Mesendoderm (in vitro differentiated cells): ENCODE data around the gene TRERF1.
"Not testable (repeated sequence)": the region's sequence is repeated elsewhere in the genome, so short reads cannot be mapped to it uniquely, and the experiment has no call there.

Source experiments
- DNase-seq: peaks from one replicate; pipeline ENCODE4 v3.0.0; 2013
- H2AK5ac ChIP-seq: 2 replicates; pipeline ENCODE4 v1.6.1; 2013; ENCODE audit warnings: low read length, inconsistent platforms
- H2BK120ac ChIP-seq: 2 replicates; pipeline ENCODE4 v1.6.1; 2013; ENCODE audit warnings: low read depth, mild to moderate bottlenecking, low read length, moderate library complexity, mixed read lengths
- H2BK15ac ChIP-seq: replicated peaks from 2 replicates; pipeline ENCODE4 v1.6.1; 2013; ENCODE audit warnings: low read depth, mild to moderate bottlenecking, moderate library complexity
- H2BK5ac ChIP-seq: 2 replicates; pipeline ENCODE4 v1.6.1; 2013; ENCODE audit warnings: low read length, inconsistent platforms
- H3K18ac ChIP-seq: 2 replicates; pipeline ENCODE4 v1.6.1; 2013; ENCODE audit warnings: mild to moderate bottlenecking, low read length, mixed read lengths
- H3K23ac ChIP-seq: one replicate; pipeline ENCODE4 v1.6.1; 2013; ENCODE audit warnings: low read length
- H3K27ac ChIP-seq: 2 replicates; pipeline ENCODE4 v1.5.1; 2013; ENCODE audit warnings: low read depth, mild to moderate bottlenecking, inconsistent platforms, low read length, moderate library complexity
- H3K27me3 ChIP-seq: 2 replicates; pipeline ENCODE4 v1.6.1; 2013; ENCODE audit warnings: low read length, control low read depth, mild to moderate bottlenecking, inconsistent platforms; ENCODE audit not compliant: insufficient read depth, poor library complexity
- H3K36me3 ChIP-seq: 2 replicates; pipeline ENCODE4 v1.6.1; 2013; ENCODE audit warnings: low read length, inconsistent platforms; ENCODE audit not compliant: control insufficient read depth, insufficient read depth
- H3K4ac ChIP-seq: one replicate; pipeline ENCODE4 v1.6.1; 2013; ENCODE audit warnings: low read depth, mild to moderate bottlenecking, low read length, moderate library complexity
- H3K4me1 ChIP-seq: 2 replicates; pipeline ENCODE4 v1.6.1; 2013; ENCODE audit warnings: low read depth, low read length, inconsistent platforms; ENCODE audit not compliant: control insufficient read depth
- H3K4me2 ChIP-seq: 2 replicates; pipeline ENCODE4 v1.6.1; 2013; ENCODE audit warnings: low read length
- H3K4me3 ChIP-seq: 2 replicates; pipeline ENCODE4 v1.5.1; 2013; ENCODE audit warnings: mild to moderate bottlenecking, low read length
- H3K56ac ChIP-seq: one replicate; pipeline ENCODE4 v1.6.1; 2013; ENCODE audit warnings: low read length
- H3K79me1 ChIP-seq: 2 replicates; pipeline ENCODE4 v1.6.1; 2013; ENCODE audit warnings: low read length, inconsistent platforms
- H3K79me2 ChIP-seq: 2 replicates; pipeline ENCODE4 v1.6.1; 2013; ENCODE audit warnings: mild to moderate bottlenecking, low read length; ENCODE audit not compliant: control insufficient read depth, insufficient read depth
- H3K9ac ChIP-seq: 2 replicates; pipeline ENCODE4 v1.6.1; 2013; ENCODE audit warnings: low read length, inconsistent platforms
- H4K5ac ChIP-seq: one replicate; pipeline ENCODE4 v1.6.1; 2013; ENCODE audit warnings: low read length
- H4K8ac ChIP-seq: one replicate; pipeline ENCODE4 v1.6.1; 2013; ENCODE audit warnings: low read depth, mild to moderate bottlenecking, control low read depth, low read length, moderate library complexity
- WGBS: extraction: QIAGEN DNeasy Blood & Tissue Kit; methylation state at CpG from one replicate; pipeline ENCODE4 v1.1.7; 2013; ENCODE audit warnings: low lambda C conversion rate, missing lambda C conversion rate; ENCODE audit not compliant: insufficient coverage; ENCODE audit errors: extremely low coverage; 5-methylcytosine and 5-hydroxymethylcytosine counted together

Gene TRERF1

GRCh38 chr6:42448927-42449659 is 2.6 kb downstream of the TRERF1 start:
- no peak overlapping the region for H3K4me3 ChIP-seq
- H2BK120ac ChIP-seq = no peak overlapping the region
- no peaks in the 10 kb centered on the region for H3K36me3 ChIP-seq
- no peak overlapping the region for H4K8ac ChIP-seq
- no peak for DNase-seq
- peaks cover 7% of the 10 kb centered on the region for H3K4me1 ChIP-seq
- H3K4me2 ChIP-seq = no peak overlapping the region
- no peak overlapping the region for H3K27ac ChIP-seq
- no peak overlapping the region for H2BK15ac ChIP-seq
- no peak overlapping the region for H3K56ac ChIP-seq
- WGBS = no CpG with 5 or more reads among the region's 7 CpGs
- no peak overlapping the region for H2AK5ac ChIP-seq
- H3K79me2 ChIP-seq = peaks cover 21% of the 10 kb centered on the region
- H3K4ac ChIP-seq = no peak overlapping the region
- no peak overlapping the region for H2BK5ac ChIP-seq
- H3K18ac ChIP-seq = no peak overlapping the region
- H3K9ac ChIP-seq = no peak overlapping the region
- H3K79me1 ChIP-seq = peaks cover 1% of the 10 kb centered on the region
- no peak overlapping the region for H4K5ac ChIP-seq
- no peaks in the 10 kb centered on the region for H3K27me3 ChIP-seq
- no peak overlapping the region for H3K23ac ChIP-seq

- no peak for DNase-seq
Measured at GRCh38 chr6:42448391-42448790, 3.3 kb downstream of the TRERF1 start.

GRCh38 chr6:42446996-42447395 is 4.7 kb downstream of the TRERF1 start:
- no peak overlapping the region for H3K56ac ChIP-seq
- peaks cover 21% of the 10 kb centered on the region for H3K79me2 ChIP-seq
- no peak overlapping the region for H3K18ac ChIP-seq
- no peak overlapping the region for H3K4ac ChIP-seq
- H3K27ac ChIP-seq = no peak overlapping the region
- H4K8ac ChIP-seq = no peak overlapping the region
- peaks cover 17% of the 10 kb centered on the region for H3K4me1 ChIP-seq
- H3K23ac ChIP-seq = no peak overlapping the region
- no peak overlapping the region for H2BK15ac ChIP-seq
- H3K4me2 ChIP-seq = no peak overlapping the region
- H2BK5ac ChIP-seq = no peak overlapping the region
- no peak for DNase-seq
- no CpG with 5 or more reads among the region's 3 CpGs for WGBS
- no peaks in the 10 kb centered on the region for H3K27me3 ChIP-seq
- H2BK120ac ChIP-seq = no peak overlapping the region
- no peak overlapping the region for H4K5ac ChIP-seq
- H3K79me1 ChIP-seq = peaks cover 1% of the 10 kb centered on the region
- no peak overlapping the region for H2AK5ac ChIP-seq
- no peak overlapping the region for H3K4me3 ChIP-seq
- no peak overlapping the region for H3K9ac ChIP-seq
- no peaks in the 10 kb centered on the region for H3K36me3 ChIP-seq

More at GRCh38 chr6:42448391-42448790, 3.3 kb downstream of the TRERF1 start:
- no peak overlapping the region for H2BK120ac ChIP-seq
- H2BK15ac ChIP-seq = no peak overlapping the region
- H4K5ac ChIP-seq = no peak overlapping the region
- H3K23ac ChIP-seq = no peak overlapping the region
- H3K79me2 ChIP-seq = peaks cover 21% of the 10 kb centered on the region
- no peak overlapping the region for H3K4me2 ChIP-seq
- H3K18ac ChIP-seq = no peak overlapping the region
- no peak overlapping the region for H3K9ac ChIP-seq
- peaks cover 1% of the 10 kb centered on the region for H3K79me1 ChIP-seq
- H3K4ac ChIP-seq = no peak overlapping the region
- H2BK5ac ChIP-seq = no peak overlapping the region
- no peaks in the 10 kb centered on the region for H3K36me3 ChIP-seq
- no peak overlapping the region for H3K4me3 ChIP-seq
- no peak overlapping the region for H2AK5ac ChIP-seq
- WGBS = no CpG with 5 or more reads among the region's 5 CpGs
- H3K27ac ChIP-seq = no peak overlapping the region
- no peaks in the 10 kb centered on the region for H3K27me3 ChIP-seq
- H3K56ac ChIP-seq = no peak overlapping the region
- no peak overlapping the region for H4K8ac ChIP-seq
- H3K4me1 ChIP-seq = peaks cover 12% of the 10 kb centered on the region

- Histone ChIP-seq H3K4me1 (peaks cover 22% of the 10 kb centered on the region), H4K8ac (no peak overlapping the region), H3K9ac (no peak overlapping the region), H2BK5ac (no peak overlapping the region), H3K79me2 (peaks cover 21% of the 10 kb centered on the region), H4K5ac (no peak overlapping the region), H2BK15ac (no peak overlapping the region), H3K27me3 (no peaks in the 10 kb centered on the region), H3K36me3 (no peaks in the 10 kb centered on the region), H3K4me3 (no peak overlapping the region), H3K27ac (no peak overlapping the region), H3K23ac (no peak overlapping the region), H3K79me1 (peaks cover 1% of the 10 kb centered on the region), H3K18ac (no peak overlapping the region), H3K4ac (no peak overlapping the region), H3K56ac (no peak overlapping the region), H2AK5ac (no peak overlapping the region), H2BK120ac (no peak overlapping the region), H3K4me2 (no peak overlapping the region)
- no peak for DNase-seq
- no CpG with 5 or more reads among the region's 5 CpGs for WGBS
Measured at GRCh38 chr6:42446370-42446769, 5.4 kb downstream of the TRERF1 start.

GRCh38 chr6:42445955-42446354 is 5.8 kb downstream of the TRERF1 start:
- H3K27me3 ChIP-seq, H4K5ac ChIP-seq, H2BK5ac ChIP-seq, H3K4ac ChIP-seq, H2AK5ac ChIP-seq, H3K23ac ChIP-seq, H3K4me2 ChIP-seq, H3K18ac ChIP-seq, H2BK15ac ChIP-seq, H3K36me3 ChIP-seq, H3K9ac ChIP-seq, H4K8ac ChIP-seq, H3K27ac ChIP-seq, DNase-seq, H3K56ac ChIP-seq, H2BK120ac ChIP-seq, H3K79me1 ChIP-seq, H3K4me3 ChIP-seq: not testable (repeated sequence)
- Histone ChIP-seq H3K4me1 (peaks cover 23% of the 10 kb centered on the region), H3K79me2 (peaks cover 21% of the 10 kb centered on the region)
- WGBS = no CpG with 5 or more reads among the region's 7 CpGs
